HG03103 (cell line): ENCODE measurements around the gene IL17RB.

ENCODE experiments used
- ATAC-seq: cut with Tn5 transposase; IDR thresholded peaks from one replicate; pipeline ENCODE4 v1.9.1; 2021; ENCODE audit warnings: low read depth; ENCODE audit not compliant: unreplicated experiment

The IL17RB gene

DNA sequence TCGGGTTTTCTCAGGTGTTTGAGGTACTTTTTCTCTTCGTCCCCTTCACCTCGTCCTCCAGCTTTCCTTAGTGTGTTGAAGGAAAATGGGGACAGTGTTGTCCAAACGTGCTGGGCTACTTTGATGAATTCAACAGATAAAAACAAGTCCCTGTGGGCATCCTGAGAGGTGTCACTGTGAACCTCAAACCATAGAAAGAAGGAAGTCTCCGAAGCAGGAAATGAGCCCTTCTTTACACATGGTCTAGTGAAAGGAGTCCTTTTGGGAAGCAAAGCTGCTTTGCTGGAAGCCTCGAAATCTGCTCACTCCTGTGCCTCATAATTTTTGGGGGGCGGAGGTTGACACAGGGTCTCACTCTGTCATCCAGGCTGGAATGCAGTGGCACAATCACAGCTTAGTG lies 10.6 kb downstream of the IL17RB start:
- no peak for ATAC-seq

DNA sequence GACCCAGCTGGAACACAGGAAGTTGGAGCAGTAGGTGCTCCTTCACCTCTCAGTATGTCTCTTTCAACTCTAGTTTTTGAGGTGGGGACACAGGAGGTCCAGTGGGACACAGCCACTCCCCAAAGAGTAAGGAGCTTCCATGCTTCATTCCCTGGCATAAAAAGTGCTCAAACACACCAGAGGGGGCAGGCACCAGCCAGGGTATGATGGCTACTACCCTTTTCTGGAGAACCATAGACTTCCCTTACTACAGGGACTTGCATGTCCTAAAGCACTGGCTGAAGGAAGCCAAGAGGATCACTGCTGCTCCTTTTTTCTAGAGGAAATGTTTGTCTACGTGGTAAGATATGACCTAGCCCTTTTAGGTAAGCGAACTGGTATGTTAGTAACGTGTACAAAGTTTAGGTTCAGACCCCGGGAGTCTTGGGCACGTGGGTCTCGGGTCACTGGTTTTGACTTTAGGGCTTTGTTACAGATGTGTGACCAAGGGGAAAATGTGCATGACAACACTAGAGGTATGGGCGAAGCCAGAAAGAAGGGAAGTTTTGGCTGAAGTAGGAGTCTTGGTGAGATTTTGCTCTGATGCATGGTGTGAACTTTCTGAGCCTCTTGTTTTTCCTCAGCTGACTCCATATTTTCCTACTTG lies 11.9 kb downstream of the IL17RB start:
- no peak for ATAC-seq

DNA sequence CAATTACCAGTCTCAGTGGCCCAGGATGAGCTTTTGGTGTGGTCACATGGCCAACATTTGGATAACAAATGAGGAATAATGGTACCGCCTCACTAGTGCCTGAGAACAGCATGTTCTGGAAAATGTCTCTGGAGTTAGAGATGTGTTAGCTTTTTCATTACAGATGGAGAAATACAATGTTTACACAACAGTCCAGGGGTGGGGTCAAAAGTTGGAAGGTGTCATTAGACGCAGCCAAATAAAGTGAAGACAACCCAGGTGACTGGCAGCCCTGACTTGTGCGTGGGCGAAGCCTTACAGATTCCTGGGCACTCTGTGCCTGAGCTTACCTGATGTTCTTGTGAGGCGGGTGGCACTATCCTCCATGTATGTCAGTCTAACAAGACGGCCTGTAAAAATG lies 12.8 kb downstream of the IL17RB start:
- no peak for ATAC-seq

DNA sequence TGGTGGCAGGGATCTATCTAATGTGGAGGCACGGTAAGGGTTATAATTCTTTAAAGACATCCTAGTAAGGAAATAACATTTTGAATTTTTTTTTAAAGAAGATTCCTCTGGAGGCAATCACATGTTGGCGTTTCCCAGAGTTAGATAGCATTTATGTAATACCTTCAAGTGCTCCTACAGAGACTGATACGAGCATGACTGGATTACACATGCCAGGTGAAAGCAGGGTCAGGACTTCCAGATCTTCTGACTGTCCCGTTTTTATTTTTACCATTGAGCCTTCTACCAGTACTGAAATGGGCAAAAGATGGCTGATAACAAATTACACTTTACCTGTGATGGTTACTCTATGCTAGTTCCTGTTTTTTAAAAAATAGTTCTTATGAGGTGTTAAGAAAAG lies 13.8 kb downstream of the IL17RB start:
- no peak for ATAC-seq

DNA sequence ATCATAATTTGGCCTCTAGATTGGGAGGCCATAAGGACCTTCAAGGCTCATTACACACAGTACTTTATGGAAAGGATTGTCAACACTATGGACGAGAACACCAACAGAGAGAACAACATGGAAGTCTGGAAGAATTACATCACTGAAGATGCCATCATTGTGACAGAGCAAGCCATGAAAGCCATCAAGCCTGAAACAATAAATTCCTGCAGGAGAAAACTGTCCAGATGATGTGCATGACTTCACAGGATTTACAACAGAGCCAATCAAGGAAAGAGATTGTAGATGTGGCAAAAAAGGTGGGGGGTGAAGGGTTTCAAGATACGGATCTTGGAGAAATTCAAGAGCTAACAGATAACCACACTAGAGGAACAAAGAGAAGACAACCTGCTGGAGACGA lies 15.9 kb downstream of the IL17RB start:
- ATAC-seq = no peak

DNA sequence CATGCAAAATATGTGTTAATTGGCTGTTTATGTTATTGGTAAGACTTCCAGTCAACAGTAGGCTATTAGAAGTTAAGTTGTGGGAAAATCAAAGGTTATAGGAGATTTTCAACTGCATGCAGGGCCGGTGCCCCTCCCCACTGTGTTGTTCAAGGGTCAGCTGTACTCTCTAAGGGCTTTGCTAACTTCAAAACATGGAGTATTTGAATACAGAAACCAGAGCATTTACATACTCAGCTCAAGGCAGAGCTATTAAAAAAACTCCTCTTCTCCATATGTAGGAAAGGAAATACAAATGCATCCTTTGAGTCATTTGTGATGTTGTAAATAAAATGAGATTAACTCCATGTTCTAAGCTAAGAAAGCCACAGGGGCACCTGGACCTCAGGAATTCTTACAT lies 16.8 kb downstream of the IL17RB start:
- ATAC-seq = no peak

DNA sequence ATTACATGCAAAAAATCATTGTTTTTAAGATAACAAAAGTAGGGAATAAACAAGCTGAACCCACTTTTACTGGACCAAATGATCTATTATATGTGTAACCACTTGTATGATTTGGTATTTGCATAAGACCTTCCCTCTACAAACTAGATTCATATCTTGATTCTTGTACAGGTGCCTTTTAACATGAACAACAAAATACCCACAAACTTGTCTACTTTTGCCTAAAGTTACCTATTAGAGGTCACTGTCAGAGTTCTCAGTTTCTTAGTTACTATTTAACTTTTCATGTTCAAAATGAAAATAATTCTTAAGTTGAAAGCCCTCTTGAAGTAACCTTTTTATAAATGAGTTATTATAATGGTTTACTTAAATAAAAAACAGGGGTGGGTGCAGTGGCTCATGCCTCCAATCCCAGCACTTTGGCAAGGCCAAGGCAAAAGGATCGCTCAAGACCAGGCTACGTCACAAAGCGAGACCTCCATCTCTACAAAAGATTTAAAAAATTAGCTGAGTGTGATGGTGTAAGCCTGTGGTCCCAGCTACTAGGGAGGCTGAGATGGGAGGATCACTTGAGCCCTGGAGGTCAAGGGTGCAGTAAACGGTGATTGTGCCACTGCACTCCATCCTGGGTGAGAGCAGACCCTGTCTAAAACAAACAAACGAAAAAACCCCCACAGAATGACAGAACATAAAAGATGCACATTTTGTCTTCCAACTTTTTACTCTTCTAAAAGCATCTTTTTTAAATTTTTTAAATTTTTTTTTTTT lies 19.5 kb downstream of the IL17RB start:
- ATAC-seq = no peak

DNA sequence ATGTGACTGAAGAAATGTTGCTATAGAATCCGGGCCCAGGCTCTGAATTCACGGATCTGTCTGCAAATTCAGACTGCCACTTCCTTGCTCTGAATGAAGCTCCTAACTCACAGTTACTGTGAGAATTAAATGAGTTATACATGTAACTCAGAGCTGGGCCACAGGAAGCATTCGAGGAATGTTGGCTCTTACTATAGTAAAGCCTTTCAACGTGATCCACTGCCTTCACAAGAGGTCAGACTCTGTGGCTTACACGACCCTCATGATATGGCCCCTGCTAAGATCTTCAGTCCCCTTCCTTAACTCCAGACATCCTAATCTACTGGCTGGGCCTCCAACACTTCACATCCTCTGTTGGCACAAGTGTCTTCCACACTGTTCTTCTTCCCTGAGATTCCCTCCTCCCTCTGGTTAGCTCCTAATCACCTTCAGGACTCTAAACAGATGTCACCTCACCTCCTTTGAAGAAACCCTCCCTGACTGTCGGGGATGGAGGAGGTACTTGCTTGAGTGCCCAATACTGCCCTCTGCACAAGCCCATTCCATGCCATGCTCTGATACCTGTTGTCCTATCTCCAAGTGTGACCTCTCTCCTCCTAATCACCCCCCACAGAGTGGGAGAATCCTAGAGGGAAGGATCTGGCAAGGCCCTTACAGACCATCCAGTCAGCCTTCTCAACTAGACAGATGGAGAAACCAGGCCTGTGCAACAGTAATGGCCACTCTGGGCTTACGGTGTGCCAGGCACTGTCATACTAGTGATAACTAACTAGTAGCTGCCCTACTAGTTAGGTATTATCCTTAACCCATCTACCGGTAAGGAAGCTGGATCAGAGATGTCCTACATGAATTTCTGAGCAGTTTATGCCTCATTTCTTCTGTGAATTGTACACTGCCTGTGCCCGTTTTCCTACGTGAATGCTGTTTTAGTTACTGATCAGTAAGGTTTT lies 34.3 kb downstream of the IL17RB start:
- no peak for ATAC-seq

DNA sequence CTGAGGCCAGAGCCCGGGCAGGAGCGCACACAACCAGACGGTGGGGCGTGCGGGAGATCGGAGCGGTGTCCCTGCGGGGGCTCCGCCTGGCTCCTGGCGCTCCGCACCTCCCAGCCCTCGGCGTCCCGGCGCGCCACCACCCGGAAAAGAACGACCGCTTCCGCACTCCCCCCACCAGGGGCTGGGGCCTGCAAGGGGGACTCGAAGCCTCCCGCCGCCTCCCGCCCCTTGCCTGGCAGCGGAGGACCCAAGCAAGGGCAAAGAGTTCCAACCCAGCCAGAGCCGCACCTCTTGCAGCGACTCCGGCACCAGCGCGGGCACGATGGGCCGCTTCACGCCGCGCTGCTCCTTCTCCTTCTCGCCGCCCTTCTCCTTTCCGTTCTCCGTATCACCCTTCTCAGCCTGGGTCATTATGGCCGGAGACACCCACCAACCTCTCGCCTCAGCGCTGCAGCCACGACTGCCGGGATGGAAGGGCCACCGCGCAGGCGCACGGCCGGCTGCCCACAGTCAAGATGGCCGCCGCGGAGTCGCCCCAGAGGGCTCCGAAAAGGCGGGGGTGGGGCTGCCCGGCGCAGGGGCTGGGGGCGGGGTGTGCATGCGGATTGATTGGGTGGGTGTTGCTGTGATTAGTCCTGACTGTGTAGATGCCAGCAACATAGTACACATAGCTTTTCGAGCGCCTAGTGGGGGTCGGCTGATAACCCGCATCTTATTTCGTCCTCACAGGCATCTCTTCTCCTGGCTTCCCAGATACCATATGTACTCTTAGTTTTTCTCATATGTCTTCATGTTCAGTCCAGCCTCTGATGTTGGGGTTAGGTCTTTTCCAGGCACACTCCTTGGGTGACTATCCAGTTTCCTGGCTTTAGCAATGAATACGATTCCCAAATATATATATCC lies 35.6 kb downstream of the IL17RB start, which contains the start of gene ACTR8:
ACTR8 (minus strand) TSS at position 462 of the 903 bp plus-strand sequence; CDS start at position 411, 51 bp downstream.
- peak; percentile 84 for ATAC-seq

DNA sequence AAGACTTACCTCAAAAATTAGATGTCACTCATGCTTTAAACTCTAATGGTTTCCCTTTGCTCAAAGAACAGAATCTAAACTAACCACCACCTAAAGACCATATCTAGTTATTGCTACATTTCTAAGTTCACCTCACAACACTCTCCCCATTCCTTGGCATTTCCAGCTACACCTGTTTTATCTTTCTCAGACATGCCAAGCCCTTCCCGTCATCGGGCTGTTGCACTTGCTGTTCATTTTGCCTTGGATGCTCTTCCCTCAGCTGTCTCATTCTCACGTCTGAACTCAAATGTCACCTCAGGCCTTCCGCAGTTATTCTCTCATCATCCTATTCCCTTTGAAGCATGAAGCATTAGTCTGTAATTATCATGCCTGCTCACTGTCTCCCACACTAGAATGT lies 36.6 kb downstream of the IL17RB start:
- no peak for ATAC-seq

DNA sequence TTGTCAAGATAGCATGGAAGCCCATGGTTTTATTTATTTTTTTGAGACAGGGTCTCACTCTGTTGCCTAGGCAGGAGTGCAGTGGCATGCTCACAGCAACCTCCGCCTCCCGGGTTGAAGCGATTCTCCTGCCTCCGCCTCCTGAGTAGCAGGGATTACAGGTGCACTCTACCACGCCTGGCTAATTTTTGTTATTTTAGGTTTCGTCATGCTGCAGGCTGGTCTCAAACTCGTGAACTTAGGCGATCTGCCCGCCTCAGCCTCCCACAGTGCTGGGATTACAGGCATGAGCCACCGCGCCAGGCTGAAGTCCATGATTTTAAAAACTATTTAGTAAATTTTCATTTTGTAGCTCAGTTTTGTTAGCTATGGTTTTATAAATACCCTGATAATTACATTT lies 38.3 kb downstream of the IL17RB start:
- no peak for ATAC-seq

DNA sequence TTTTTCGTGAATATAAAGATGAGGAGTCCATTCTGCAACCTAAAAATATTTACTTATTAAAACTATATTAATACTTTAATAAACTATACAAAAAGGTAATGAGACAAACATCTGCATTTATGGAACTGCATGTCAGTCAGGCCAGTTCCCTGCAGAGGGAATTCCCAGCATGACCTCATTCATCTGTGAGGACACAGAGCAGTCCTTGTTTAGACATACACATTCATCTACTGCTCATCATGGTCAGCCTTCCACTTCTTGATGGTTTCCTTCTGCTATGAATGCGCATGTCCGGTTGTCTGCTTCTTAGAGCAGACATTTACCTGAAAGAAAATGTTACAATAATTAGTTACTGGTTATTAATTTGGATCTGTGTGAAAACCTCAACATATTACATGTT lies 38.9 kb downstream of the IL17RB start:
- ATAC-seq = no peak

DNA sequence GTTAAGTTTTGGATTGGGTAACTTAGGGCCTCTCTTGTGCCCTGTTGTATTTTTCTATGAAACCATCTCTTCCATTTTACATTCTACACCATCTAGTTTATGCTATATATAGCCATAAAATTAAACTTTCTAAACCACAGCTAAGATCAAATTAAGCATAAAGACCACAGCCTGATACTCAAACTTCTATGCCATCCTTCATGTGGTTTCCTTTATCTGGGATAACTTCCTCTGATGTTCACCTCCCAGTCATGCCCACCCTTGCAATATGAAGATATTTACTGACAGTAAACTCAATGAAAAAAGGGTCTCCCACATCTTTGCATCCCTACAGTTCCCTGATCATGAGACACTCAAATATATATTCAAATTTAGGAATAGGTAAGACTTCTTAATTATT lies 41.1 kb downstream of the IL17RB start:
- ATAC-seq = no peak

DNA sequence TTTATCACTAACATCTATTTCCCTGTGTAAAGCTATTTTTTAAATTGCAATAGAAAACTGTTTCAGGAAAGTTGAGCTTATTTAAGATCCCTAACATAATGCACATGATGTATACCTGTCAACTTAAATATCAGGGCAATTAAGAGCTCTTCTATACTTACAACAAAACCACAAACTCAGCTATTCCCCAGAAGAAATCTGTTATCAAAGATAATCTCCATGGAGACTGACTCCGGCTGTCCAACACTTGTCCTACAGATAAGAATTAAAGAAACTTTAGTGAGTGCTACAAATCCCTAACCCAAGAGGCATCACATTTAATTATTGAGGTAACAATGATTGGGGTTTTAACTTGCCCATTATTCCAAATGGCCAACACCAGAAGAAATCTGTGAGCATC lies 41.9 kb downstream of the IL17RB start:
- ATAC-seq = no peak

DNA sequence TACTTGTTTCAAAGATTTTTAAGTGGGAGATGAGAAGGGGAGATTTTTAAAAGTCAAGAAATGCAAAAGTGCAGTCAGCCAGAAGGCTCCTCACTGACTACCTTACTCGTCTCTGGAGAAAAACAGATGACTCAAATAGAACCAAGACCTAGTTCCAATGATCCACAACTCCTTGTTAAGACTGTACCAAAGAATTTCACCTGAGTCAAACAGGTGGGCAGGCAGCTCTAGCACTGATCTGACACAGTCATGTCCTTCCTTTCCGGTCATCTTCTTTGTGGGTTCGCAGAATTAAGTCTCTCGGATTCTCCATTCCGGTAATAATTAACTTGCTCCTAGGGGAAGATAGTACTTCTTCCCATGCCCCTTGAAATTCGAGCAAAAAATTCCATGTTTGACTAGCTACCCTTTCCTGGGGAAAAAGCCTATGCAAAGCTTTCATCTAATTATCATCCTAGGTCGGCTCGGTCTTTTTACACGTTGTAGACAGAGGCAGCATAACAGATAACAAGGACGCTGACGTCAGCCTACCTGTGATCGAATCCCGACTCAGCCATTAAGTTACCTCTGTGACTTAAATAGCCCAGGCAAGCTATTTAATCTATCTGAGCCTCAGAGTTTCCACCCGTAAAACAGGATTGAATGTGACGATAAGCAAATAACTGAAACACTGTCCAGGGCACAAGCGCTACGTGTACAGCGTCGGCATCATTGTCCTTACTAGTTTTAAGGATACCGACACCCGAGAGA lies 44.5 kb downstream of the IL17RB start:
- ATAC-seq = no peak

DNA sequence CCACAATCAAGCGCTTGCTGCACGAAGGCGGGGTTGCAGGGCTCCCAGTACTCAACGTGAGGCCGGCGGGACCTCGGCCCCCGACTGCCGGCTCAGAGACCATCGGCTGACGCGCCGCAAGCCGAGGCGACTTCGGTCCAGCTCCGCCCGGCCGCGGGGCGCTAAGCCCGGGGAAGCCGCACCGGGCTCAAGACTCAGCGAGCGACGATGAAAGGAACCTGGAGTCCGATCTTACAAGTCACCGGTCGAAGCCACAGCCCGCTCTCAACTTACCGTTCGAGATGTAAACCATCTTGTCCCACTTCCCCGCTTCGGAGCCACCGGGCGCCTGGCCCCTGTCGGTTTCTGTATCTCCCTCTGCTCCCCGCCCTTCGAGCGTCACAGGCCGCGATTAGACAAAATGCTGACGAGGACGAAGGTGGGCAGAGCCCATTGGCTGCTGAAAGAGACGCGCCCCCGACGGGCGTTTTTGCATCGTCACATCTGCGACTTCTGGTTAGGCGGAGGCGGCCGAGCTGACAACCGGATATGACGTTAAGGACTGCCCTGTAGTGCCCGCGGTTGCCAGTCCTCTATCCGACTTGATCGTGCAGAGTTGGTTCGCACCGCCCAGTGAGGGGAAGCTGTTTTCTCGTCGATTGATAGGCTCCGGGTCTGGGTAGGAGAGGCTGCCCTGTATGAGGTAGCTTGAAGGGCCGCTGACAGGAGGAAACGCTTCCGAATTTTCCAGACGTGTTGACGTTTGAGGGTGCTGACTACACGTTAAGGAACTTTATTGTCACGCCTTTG lies 45.3 kb downstream of the IL17RB start, which contains the start of gene SELENOK:
SELENOK (minus strand) TSS at position 363 of the 789 bp plus-strand sequence.
- peak; percentile 94 for ATAC-seq

DNA sequence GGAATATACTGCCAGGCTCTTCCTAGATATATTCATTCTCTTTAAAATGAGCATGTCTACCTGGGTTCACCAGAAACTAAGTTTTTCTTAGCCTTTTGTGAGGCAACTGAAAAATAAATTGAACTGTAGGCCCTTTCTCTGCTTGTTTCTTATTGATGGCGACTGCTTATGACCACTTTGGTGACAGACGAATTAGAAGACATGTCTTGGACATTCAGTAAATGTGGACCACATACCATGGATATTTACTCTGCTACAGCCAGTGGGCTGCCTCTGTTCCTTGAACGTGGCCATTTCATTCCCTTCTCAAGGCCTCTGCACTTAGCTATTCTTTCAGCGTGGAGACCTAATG lies 45.9 kb downstream of the IL17RB start:
- no peak for ATAC-seq

DNA sequence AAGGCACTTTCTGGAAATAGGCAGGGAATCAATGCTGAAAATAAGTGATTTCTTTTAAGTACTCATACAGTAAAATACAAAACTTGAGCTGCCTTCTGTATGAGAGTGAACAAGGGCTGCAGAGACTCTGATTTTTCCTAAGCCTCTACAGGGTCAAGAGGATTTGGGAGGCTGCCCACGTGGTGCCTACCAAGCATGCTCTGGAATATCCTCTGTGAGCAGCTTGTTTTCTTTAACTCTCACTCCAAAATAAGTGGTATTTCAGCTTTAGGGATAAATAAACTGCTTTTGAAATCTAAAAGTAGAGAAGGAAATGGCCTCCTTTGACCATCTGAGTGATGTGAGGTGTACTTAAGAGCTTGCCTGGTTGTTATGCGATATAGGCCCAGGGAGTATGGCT lies 53.4 kb downstream of the IL17RB start:
- no peak for ATAC-seq
